HFF-Myc (cell line): ENCODE results near the gene RELT.

Experiments used
- DNase-seq: peaks from one replicate; pipeline ENCODE4 v3.0.0-alpha.2; 2011; ENCODE audit warnings: low read depth; ENCODE audit errors: extremely low read depth
- H3K4me3 ChIP-seq: replicated peaks from 2 replicates; pipeline ENCODE4 v1.5.1; 2011; ENCODE audit warnings: low read depth, mild to moderate bottlenecking, control low read depth, low read length
- TF ChIP-seq, protein P1 (sequence below): IDR thresholded peaks from 2 replicates; pipeline ENCODE4 v1.5.1; 2012; ENCODE audit warnings: mild to moderate bottlenecking, low read depth, low read length, control low read depth; ENCODE audit errors: missing control alignments

The RELT gene

DNA sequence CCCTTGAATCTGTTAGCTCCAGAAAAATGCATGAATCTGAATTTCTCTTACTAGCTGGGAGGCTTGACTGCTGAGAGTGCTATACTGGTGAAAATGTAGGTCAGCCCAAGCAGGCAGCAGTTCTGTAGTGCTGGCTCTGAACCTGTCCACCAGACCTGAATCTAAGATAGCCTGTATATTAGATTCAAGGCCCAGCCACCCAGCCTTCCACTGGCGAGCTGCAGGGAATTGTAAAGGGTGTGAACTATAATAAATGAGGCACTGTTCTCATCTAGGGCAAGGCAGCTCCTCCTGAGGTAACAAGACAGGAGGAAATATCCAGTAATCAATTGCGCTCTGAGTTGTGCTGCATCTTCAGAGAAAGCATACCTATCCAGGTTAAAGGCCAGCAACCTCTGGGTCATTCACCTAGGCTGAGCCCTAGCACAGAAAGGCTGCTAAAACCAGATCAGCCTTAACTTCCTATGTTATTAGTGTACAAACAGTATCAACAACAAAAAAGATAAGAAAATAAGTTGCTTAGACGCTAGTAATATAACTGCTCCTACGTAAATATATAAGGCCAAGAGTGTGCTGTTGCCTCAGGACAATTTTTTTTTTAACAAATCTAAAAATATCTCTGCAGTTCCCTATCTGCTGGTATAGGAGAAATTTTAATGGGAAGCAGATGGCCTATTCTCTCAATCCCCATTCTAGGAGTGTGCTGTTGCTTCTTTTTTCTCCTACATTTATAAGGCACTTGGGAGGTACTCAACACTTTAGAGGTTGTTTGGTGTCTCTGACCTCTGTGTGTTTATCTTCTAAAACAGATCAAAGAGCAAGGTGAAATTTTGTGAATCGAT is 63.0 kb downstream of the RELT start:
- H3K4me3 ChIP-seq, result no peak overlapping the region
- TF ChIP-seq, protein P1, sequence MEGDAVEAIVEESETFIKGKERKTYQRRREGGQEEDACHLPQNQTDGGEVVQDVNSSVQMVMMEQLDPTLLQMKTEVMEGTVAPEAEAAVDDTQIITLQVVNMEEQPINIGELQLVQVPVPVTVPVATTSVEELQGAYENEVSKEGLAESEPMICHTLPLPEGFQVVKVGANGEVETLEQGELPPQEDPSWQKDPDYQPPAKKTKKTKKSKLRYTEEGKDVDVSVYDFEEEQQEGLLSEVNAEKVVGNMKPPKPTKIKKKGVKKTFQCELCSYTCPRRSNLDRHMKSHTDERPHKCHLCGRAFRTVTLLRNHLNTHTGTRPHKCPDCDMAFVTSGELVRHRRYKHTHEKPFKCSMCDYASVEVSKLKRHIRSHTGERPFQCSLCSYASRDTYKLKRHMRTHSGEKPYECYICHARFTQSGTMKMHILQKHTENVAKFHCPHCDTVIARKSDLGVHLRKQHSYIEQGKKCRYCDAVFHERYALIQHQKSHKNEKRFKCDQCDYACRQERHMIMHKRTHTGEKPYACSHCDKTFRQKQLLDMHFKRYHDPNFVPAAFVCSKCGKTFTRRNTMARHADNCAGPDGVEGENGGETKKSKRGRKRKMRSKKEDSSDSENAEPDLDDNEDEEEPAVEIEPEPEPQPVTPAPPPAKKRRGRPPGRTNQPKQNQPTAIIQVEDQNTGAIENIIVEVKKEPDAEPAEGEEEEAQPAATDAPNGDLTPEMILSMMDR, result no peak
- no peak for DNase-seq

DNA sequence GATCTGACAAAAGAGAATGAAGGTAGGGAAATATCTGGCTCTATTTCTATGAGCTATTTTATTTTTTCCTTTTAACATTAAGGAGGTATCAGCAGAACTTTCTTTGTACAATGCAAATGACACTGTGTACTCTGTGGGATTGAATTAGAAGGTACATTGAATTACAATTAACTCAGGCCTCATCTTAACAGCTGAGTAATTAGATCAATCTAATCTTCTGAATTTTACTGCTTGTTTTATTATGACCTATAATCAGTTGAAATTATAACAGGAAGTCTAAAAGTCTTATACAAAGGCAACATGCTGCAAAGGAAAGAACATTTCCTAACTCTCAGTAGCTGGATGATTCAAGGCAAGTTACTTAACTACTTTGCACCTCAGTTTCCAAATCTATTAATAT is 69.8 kb downstream of the RELT start:
- TF ChIP-seq, protein P1, result no peak
- DNase-seq, result no peak

DNA sequence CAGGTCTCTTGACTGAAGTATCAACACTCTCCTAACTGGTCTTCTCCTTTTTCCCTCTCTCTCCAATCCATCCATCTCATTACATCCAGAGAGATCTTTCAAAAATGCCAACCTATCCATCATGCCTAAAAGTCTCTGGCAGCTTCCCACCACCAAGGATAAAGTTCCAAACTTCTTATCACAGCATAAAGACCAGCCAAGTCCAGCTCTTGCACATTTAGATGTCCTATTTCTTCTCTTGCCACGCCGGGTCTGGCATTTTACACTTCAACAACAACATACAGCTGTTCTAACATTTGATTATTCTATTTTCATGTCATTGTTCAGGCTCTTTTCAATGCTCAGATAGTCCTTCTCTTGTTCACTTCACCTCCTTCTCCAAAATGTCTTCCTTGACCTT is 70.6 kb downstream of the RELT start:
- DNase-seq, result no peak
- TF ChIP-seq, protein P1, result no peak
- H3K4me3 ChIP-seq, result no peak overlapping the region

More for the DNA sequence above, 69.8 kb downstream of the RELT start:
- H3K4me3 ChIP-seq, result no peak overlapping the region
